Neutrophil (primary cell): ENCODE results near the gene LSM11.

Experiments used
- H3K27ac ChIP-seq: fragments of 200-600 bp; sonication (generic); 2 replicates; pipeline ENCODE4 v1.5.1; 2016; ENCODE audit warnings: mild to moderate bottlenecking, moderate library complexity
- H3K27me3 ChIP-seq: fragments of 200-600 bp; sonication (generic); 2 replicates; pipeline ENCODE4 v1.6.0; 2016; ENCODE audit warnings: mild to moderate bottlenecking
- H3K36me3 ChIP-seq: fragments of 200-600 bp; sonication (generic); 2 replicates; pipeline ENCODE4 v1.5.1; 2017
- H3K4me1 ChIP-seq, 2 experiments: fragments of 200-600 bp in 1 of 2; sonication (generic) in 1 of 2; 1 replicate in 1 of 2; 2 replicates in 1 of 2; pipeline versions ENCODE4 v1.5.1 to v1.6.1; 2013 to 2016; ENCODE audit warnings: low read depth in 1 of 2, low read length in 1 of 2, mild to moderate bottlenecking in 1 of 2, moderate library complexity in 1 of 2; ENCODE audit not compliant: control insufficient read depth in 1 of 2, insufficient read depth in 1 of 2
- H3K4me3 ChIP-seq, 2 experiments: fragments of 200-600 bp in 1 of 2; sonication (generic) in 1 of 2; 1 replicate in 1 of 2; 2 replicates in 1 of 2; pipeline ENCODE4 v1.5.1; 2013 to 2016; ENCODE audit warnings: low read depth in 1 of 2, low read length in 1 of 2, mild to moderate bottlenecking in 1 of 2, moderate library complexity in 1 of 2
- H3K9me3 ChIP-seq: fragments of 200-600 bp; sonication (generic); 2 replicates; pipeline ENCODE4 v1.5.1; 2016
- TF ChIP-seq, protein P1 (sequence below): fragments of 200-600 bp; sonication (generic); IDR thresholded peaks from 2 replicates; pipeline ENCODE4 v1.5.1; 2016; ENCODE audit warnings: antibody characterized with exemption

The LSM11 gene

DNA sequence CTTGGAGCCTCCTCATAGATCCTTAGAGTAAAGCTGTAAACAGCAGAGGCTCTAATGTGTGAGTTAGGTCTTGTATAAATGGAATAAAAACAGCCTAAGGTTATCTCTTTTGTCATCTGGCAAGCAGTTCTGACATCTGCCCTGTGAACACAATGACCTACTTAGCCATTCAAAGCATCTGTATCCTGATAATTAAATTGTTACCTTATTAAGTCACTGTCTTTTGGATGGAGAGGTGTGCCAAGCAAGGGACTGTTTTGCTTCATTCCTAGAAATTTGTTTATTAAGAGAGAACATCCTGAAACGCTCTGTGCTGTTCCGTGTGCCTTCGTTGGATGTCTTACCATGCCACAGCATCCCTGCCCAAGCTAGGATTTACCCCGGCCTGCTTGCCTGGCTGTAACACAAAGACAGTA lies 1.5 kb downstream of the LSM11 start:
- H3K27ac ChIP-seq = no peak overlapping the region
- H3K27me3 ChIP-seq = no peaks in the 10 kb centered on the region
- no peak overlapping the region for H3K4me3 ChIP-seq
- no peaks in the 10 kb centered on the region for H3K36me3 ChIP-seq
- H3K9me3 ChIP-seq = no peaks in the 10 kb centered on the region
- TF ChIP-seq, protein P1, sequence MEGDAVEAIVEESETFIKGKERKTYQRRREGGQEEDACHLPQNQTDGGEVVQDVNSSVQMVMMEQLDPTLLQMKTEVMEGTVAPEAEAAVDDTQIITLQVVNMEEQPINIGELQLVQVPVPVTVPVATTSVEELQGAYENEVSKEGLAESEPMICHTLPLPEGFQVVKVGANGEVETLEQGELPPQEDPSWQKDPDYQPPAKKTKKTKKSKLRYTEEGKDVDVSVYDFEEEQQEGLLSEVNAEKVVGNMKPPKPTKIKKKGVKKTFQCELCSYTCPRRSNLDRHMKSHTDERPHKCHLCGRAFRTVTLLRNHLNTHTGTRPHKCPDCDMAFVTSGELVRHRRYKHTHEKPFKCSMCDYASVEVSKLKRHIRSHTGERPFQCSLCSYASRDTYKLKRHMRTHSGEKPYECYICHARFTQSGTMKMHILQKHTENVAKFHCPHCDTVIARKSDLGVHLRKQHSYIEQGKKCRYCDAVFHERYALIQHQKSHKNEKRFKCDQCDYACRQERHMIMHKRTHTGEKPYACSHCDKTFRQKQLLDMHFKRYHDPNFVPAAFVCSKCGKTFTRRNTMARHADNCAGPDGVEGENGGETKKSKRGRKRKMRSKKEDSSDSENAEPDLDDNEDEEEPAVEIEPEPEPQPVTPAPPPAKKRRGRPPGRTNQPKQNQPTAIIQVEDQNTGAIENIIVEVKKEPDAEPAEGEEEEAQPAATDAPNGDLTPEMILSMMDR = no peak
- H3K4me1 ChIP-seq = peaks cover 14 to 16% of the 10 kb centered on the region in 2 experiments

DNA sequence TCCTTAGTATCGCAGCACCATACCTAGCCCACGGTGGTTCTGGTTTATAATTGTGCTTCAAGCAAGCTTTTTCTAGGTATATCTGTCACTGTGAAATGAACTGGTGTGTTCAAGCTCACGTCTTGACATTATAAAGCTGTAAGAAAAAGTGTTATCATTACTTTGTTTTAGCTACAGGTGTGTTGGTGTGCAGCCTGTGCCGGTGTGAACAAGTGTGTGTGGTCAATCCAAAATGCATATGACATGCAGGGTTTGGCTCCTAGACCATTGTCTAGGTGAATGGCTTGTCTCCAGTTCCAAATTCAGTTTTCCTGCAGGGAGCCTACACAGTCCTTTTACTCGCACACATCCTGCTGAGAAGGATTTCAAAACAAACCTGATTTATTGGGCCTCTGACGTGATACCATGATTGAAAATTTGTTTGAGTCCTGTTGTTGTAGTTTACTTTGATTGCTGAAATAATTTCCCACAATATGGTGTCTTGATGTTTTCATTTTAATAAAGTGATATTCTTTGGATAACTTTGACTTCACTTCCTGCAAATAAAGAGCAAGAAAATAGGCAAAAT lies 3.7 kb downstream of the LSM11 start:
- Histone ChIP-seq H3K4me1 (peaks cover 14 to 16% of the 10 kb centered on the region in 2 experiments), H3K4me3 (no peak overlapping the region), H3K27me3 (no peaks in the 10 kb centered on the region), H3K36me3 (peaks cover 2% of the 10 kb centered on the region), H3K9me3 (no peaks in the 10 kb centered on the region), H3K27ac (no peak overlapping the region)
- TF ChIP-seq, protein P1 = no peak

DNA sequence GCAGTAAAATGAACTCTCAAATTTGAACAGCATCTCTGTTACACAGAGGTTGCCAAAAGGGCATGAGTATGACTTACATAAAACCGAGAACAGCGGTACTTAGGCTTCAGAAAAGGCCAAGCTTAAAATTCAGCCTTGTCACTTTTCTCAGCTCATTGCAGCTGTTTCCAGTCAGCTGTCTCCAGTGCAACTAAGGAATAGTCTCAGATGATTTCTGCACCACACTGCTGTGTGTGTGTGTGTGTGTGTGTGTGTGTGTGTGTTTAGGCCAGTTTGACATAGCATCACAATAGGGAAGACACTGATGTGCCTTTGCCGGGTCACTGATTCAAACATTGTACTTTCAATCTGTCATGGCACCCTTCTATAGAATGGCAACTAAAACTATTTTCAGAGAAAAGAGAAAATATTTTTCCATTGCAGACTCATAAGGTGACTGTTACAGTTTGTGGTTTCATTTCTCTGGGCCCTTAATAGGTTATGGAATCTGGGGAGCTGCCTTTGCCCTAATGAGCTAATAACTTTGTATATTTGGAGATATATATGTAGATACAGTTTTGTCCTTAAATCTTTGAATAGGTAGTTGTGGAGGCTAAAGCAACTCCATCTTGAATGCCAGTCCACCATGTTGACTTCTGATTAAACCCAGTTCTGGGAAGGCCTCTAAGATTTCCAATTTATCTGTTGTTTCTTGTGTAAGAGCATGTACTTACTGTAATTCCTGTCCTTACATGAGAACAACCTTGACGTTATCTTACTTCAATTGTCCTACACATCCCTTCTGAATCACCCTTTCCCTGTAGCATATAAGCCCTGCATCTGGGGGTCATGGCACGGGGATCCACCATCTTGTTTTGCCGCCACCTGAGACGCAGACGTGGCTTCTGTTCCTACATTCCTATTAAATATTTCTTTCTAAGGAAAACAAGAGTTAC lies 4.5 kb downstream of the LSM11 start:
- no peaks in the 10 kb centered on the region for H3K9me3 ChIP-seq
- H3K27me3 ChIP-seq = no peaks in the 10 kb centered on the region
- H3K4me3 ChIP-seq = no peak overlapping the region
- no peak overlapping the region for H3K27ac ChIP-seq
- TF ChIP-seq, protein P1 = no peak
- H3K4me1 ChIP-seq = peaks cover 13% of the 10 kb centered on the region in 2 experiments
- peaks cover 5% of the 10 kb centered on the region for H3K36me3 ChIP-seq

DNA sequence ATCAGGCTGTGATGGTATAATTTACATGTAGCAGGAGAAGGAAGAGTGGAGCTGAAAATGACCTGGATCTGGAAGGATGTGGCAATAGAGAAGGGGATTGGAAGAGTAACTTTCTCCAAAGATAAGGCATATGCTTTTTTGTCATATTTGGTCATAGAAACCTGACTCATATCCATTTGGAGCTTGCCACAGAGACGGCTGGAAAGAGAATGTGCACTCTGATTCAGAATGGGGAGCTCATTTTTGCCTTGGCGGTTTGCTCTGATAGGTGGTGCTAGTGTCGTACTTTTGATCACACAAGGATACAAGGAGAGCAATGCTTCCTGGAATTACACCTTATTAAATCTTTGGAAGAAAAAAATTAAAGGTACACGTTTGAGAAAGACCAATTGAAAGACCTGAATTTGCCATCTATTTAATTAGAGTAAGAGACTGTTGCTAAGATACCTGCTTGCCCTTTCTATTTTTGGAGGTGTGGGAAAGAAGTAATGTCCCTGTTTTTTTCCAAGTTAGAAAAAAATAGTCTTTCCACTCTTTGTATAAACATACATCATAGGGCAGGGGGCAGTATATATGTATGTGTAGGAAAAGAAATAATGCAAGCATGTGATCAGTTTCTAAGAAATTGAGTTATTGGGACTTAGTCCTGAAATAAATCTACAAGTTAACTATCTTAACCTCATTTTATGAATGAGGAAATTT lies 5.4 kb downstream of the LSM11 start:
- no peaks in the 10 kb centered on the region for H3K27me3 ChIP-seq
- TF ChIP-seq, protein P1 = no peak
- H3K4me1 ChIP-seq = peaks cover 9 to 10% of the 10 kb centered on the region in 2 experiments
- H3K4me3 ChIP-seq = no peak overlapping the region
- H3K36me3 ChIP-seq = peaks cover 5% of the 10 kb centered on the region
- H3K27ac ChIP-seq = no peak overlapping the region
- H3K9me3 ChIP-seq = no peaks in the 10 kb centered on the region

DNA sequence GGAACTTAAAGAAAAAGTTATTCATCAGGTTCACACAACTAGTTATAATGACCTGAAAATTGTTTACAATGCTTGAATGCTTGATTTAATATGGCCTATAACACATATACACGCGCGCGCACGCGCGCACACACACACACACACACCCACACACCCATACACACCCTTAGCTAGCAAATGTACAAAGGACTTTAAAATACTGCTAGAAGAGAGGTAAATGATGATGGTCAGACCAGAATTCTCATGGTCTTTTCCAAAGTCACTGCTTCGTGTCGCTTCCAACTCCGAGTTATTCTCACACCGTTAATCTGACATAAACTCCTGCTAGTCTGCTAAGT lies 5.9 kb downstream of the LSM11 start:
- Histone ChIP-seq H3K4me1 (peaks cover 4 to 5% of the 10 kb centered on the region in 2 experiments), H3K9me3 (no peaks in the 10 kb centered on the region), H3K4me3 (no peak overlapping the region), H3K36me3 (peaks cover 5% of the 10 kb centered on the region), H3K27ac (no peak overlapping the region), H3K27me3 (no peaks in the 10 kb centered on the region)
- TF ChIP-seq, protein P1 = no peak
